ENCODE results near the gene SEZ6.

Gene SEZ6

GRCh38 chr17:28997806-28998205 lies 8.0 kb downstream of the SEZ6 start:
- Mint-ChIP-seq H3K27ac (no peak overlapping the region), H3K4me1 (peaks cover 10% of the 10 kb centered on the region), H3K9me3 (no peaks in the 10 kb centered on the region), H3K27me3 (ENCODE audit: low read depth) (peaks cover 46% of the 10 kb centered on the region), H3K4me3 (no peak overlapping the region), H3K36me3 (ENCODE audit: low read depth) (no peaks in the 10 kb centered on the region)
- TF ChIP-seq CTCF (IDR thresholded peaks at IDR 0.05; ENCODE audit: unreplicated experiment in 3 of 3) = no peak

- Mint-ChIP-seq H3K27me3 (ENCODE audit: low read depth) (peaks cover 38% of the 10 kb centered on the region), H3K4me3 (no peak overlapping the region), H3K36me3 (ENCODE audit: low read depth) (no peaks in the 10 kb centered on the region), H3K4me1 (peaks cover 10% of the 10 kb centered on the region), H3K9me3 (no peaks in the 10 kb centered on the region), H3K27ac (no peak overlapping the region)
- TF ChIP-seq CTCF (IDR thresholded peaks at IDR 0.05; ENCODE audit: unreplicated experiment in 3 of 3) = no peak
Observed at GRCh38 chr17:28996554-28997096, 9.2 kb downstream of the SEZ6 start.

- TF ChIP-seq CTCF (IDR thresholded peaks at IDR 0.05; ENCODE audit: unreplicated experiment in 3 of 3) = no peak
- Mint-ChIP-seq H3K36me3 (ENCODE audit: low read depth) (no peaks in the 10 kb centered on the region), H3K4me3 (no peak overlapping the region), H3K4me1 (peaks cover 7% of the 10 kb centered on the region), H3K27me3 (ENCODE audit: low read depth) (peaks cover 19% of the 10 kb centered on the region), H3K27ac (no peak overlapping the region), H3K9me3 (no peaks in the 10 kb centered on the region)
Observed at GRCh38 chr17:28993645-28994426, 12.0 kb downstream of the SEZ6 start.

- H3K4me1 Mint-ChIP-seq = peaks cover 7% of the 10 kb centered on the region
- no peak overlapping the region for H3K4me3 Mint-ChIP-seq
- no peaks in the 10 kb centered on the region for H3K9me3 Mint-ChIP-seq
- H3K27ac Mint-ChIP-seq = no peak overlapping the region
- TF ChIP-seq CTCF (IDR thresholded peaks at IDR 0.05; ENCODE audit: unreplicated experiment in 3 of 3) = no peak
- H3K27me3 Mint-ChIP-seq (ENCODE audit: low read depth) = peaks cover 21% of the 10 kb centered on the region
- H3K36me3 Mint-ChIP-seq (ENCODE audit: low read depth) = no peaks in the 10 kb centered on the region
Observed at GRCh38 chr17:28992625-28993600, 12.9 kb downstream of the SEZ6 start.

- Mint-ChIP-seq H3K4me3 (no peak overlapping the region), H3K27me3 (ENCODE audit: low read depth) (peaks cover 21% of the 10 kb centered on the region), H3K4me1 (peaks cover 7% of the 10 kb centered on the region)
Observed at GRCh38 chr17:28992185-28992584, 13.6 kb downstream of the SEZ6 start.

More at GRCh38 chr17:28992185-28992584, 13.6 kb downstream of the SEZ6 start:
- no peaks in the 10 kb centered on the region for H3K36me3 Mint-ChIP-seq (ENCODE audit: low read depth)
- no peaks in the 10 kb centered on the region for H3K9me3 Mint-ChIP-seq
- H3K27ac Mint-ChIP-seq = no peak overlapping the region
- TF ChIP-seq CTCF (IDR thresholded peaks at IDR 0.05; ENCODE audit: unreplicated experiment in 3 of 3) = no peak
